ENCODE results near the gene PROSER2.

PROSER2 gene

GRCh38 chr10:11910102-11910501, 86.9 kb downstream of the PROSER2 start:
- no peak for DNase-seq

DNA sequence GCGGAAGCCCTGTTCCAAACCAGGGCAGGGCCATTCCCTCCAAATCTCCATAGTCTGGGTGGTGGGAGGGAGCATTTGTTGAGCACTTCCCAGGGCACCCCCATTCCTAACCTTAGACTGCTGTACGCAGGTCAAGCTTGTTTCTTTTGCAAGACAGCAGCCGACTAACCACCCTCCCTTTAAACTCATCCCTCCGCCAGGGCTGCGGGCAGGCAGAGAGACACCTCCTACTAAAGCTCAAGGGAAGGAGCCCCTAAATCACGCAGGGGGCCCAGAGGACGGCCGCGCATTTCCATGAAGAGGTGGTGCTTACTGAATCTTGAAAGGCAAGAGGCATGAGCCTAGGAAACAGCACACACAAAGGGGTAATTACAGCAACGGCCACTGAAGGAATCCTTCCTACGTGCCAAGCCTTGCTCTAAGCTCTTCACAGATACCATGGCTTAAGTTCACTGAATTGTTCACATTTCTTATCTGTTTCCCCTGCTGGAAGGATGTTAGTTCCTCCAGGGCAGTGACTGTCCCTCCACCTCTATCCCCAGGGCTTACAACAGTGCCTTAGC, 90.0 kb downstream of the PROSER2 start:
- no peak for DNase-seq

- DNase-seq, result no peak
Measured at GRCh38 chr10:11918384-11918783, 95.2 kb downstream of the PROSER2 start.

- no peak for DNase-seq
Measured at GRCh38 chr10:11919271-11919670, 96.1 kb downstream of the PROSER2 start.

Data from NCI-H187 treated with DMSO at 0.1 percent for 48 hours (cell line).